ENCODE measurements around the gene TM9SF4. TPM values are rescaled to one million over a fixed set of nuclear protein-coding genes. Genes with fewer than 3 reads are reported as not detected.

TM9SF4 gene
- total RNA-seq, 1 donor, result 41.1 TPM

DNA sequence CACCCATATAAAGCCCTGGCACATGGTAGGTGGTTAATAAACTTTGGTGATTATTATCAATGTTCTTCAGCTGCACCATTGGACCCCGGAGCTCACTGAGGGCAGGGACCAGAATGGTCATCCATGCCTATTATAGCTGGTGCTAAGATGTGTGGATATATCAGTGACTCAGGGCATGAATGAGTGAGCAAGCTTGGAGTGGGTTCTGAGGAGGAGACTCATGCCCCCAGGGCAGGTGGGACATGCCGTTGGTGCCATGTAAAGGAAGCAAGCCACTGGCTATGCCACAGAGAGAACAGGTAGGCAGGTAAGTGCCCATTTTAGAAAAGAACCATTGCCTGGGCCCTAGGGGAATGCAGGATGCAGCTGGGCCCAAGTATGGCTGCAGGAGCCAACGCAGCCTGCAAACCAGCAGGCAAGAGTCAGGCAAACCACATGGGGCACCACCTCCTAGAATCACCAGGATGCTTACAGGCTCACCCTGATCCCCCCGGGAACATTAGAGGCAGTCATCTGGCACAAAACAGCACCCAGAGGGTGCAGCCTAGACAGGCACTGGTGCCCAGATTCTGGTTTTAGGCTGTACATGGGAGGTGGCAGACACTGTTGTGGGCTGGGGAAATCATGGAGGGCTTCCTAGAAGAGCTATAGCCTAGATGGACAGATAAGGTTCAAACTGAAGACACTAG lies 74.6 kb downstream of the TM9SF4 start:
- no peak overlapping the region for H3K4me3 ChIP-seq (ENCODE audit: low read depth, low read length)
- no peak for DNase-seq (ENCODE audit: low read depth)
- TF ChIP-seq, protein P1, sequence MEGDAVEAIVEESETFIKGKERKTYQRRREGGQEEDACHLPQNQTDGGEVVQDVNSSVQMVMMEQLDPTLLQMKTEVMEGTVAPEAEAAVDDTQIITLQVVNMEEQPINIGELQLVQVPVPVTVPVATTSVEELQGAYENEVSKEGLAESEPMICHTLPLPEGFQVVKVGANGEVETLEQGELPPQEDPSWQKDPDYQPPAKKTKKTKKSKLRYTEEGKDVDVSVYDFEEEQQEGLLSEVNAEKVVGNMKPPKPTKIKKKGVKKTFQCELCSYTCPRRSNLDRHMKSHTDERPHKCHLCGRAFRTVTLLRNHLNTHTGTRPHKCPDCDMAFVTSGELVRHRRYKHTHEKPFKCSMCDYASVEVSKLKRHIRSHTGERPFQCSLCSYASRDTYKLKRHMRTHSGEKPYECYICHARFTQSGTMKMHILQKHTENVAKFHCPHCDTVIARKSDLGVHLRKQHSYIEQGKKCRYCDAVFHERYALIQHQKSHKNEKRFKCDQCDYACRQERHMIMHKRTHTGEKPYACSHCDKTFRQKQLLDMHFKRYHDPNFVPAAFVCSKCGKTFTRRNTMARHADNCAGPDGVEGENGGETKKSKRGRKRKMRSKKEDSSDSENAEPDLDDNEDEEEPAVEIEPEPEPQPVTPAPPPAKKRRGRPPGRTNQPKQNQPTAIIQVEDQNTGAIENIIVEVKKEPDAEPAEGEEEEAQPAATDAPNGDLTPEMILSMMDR (IDR thresholded peaks at IDR 0.05; ENCODE audit: insufficient read depth, low read length), result no peak

DNA sequence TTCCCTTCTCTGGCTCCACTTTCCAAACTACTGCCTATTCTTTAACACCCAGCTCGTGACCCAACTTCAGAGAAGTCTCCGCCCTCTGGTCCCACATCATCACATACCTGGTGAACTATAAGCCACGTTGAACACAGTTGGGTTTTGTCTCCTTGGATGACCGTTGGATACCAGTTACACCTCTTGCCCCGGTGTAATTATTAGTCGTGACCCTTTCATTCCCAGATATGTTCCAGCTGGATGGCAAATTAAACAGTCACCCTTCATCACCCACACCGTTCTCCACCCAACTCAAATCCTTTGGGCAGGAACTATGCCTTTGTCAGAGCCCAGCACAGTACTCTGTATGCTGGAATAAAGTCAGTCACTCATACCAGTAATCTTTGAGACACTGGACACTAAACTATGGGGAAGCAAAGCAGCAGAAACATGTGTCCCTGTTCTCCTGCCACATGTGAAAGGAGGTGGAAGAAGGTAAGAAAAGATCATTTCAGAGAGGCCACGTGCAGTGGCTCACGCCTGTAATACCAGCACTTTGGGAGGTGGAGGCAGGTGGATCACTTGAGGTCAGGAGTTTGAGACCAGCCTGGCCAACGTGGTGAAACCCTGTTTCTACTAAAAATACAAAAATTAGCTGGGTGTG lies 75.6 kb downstream of the TM9SF4 start:
- TF ChIP-seq, protein P1 (IDR thresholded peaks at IDR 0.05; ENCODE audit: insufficient read depth, low read length), result no peak
- DNase-seq (ENCODE audit: low read depth), result no peak
- H3K4me3 ChIP-seq (ENCODE audit: low read depth, low read length), result no peak overlapping the region

DNA sequence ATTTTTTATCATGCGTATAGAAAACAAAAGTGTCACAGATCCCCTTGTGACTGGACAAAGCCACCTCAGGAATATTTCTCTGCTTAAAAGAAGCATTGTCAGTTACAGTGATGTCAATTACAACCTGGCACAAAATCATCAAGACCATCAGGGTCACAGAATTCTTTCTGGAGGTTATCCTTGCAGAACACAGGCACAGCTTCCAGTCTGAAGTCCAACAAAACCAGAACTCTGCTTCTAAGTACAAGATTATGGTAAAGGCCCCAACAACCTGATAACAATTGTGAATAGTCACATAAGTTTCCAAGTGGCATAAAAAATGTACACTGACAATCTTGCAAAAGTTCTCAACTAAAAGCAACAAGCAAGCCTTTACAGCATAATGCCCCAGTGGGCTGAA lies 77.0 kb downstream of the TM9SF4 start:
- TF ChIP-seq, protein P1 (IDR thresholded peaks at IDR 0.05; ENCODE audit: insufficient read depth, low read length), result no peak
- no peak for DNase-seq (ENCODE audit: low read depth)

DNA sequence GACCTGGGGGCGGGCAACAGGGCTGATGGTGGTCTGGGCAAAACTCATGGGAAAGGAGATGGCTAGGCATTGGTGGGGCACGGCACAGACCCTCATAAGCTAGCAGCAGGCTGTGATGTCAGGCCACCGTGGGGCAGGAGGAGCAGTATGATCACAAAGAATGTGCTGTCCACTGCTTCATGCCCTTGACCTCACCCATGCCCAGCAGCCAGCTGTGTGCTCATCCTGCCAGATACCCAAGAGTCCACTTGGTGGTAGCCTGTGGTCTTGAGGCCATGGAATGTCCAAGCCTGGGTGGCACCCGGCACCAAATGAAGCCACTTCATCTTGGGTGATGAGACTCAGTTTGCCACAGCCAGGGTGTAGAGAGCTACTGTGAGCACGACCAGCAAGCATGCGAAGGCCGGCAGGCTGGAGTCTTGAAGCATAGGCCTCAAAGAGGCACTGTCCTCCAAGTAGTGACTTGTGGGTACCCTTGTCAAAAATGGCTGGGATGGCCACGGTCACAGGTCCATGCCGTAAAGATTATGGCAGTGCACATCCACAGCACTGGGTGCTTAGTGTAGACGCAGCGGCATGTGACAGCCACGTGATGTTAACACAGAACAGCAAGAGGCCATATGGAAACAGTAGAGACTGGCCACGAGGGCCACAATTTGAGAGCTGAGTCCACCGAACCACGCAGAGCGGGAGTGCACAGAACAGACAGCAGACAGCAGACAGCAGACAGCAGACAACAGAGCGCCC lies 79.0 kb downstream of the TM9SF4 start:
- no peak for DNase-seq (ENCODE audit: low read depth)
- no peak overlapping the region for H3K4me3 ChIP-seq (ENCODE audit: low read depth, low read length)
- TF ChIP-seq, protein P1 (IDR thresholded peaks at IDR 0.05; ENCODE audit: insufficient read depth, low read length), result no peak

More for the DNA sequence above, 77.0 kb downstream of the TM9SF4 start:
- no peak overlapping the region for H3K4me3 ChIP-seq (ENCODE audit: low read depth, low read length)

DNA sequence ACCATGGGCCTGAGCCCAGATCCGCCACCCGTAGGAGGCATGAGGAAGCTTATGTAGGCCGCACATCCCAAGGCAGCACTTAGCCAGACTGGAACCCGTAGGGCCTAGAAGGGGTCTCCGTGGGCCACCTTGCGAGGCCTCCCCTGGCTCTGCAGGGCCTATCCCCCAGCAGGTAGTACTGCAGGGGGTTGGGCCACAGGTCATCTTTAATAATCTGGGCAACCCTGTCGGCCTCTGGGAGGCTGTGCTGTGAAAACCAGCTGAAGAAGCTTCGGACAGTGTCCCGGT lies 79.6 kb downstream of the TM9SF4 start:
- no peak for DNase-seq (ENCODE audit: low read depth)
- H3K4me3 ChIP-seq (ENCODE audit: low read depth, low read length), result no peak overlapping the region
- TF ChIP-seq, protein P1 (IDR thresholded peaks at IDR 0.05; ENCODE audit: insufficient read depth, low read length), result no peak

DNA sequence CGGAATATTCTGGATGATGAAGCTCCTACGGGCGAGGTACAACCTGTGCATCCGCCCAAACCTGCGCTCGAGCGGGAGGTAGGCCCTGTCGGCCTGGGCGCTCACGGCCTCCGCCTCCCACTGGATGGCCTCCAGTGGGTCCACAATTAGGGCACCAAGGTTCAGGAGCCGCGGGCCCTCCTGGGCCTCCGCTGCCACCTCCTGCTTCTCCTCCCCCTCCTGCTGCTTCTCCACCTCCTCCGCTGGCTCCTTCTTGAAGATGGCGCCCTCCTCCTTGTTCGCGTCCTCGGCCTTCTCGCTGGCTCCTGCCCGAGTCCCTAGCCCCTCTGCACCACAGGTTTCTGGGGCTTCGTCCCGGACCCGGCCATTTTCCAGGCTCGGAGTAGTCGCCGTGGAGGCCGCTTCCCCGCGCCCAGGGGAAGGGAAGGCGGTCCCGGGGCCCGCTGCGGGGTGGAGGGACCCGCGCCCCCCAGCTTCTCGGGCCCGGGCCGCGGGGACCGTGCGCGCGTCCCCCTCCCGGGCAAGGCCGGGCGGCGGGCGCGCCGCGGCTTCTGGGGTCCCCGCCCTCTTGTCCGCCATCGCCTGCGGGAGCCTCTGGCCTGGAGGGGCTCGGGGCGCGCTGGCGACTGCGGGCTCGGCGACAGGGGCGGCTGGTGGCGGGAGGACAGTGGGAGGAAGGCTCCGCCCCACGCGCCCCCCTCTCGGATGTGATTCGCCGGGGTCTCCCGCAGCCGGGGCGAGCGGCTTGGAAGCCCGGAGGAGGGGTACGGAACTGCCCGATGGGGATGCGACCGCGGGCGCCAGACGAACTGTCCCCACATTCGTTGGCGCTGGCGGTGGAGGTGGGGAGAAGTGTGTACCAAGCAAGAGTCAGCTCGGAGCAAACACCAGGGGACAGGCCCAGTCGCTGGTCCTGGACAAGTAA lies 80.4 kb downstream of the TM9SF4 start:
- TF ChIP-seq, protein P1 (IDR thresholded peaks at IDR 0.05; ENCODE audit: insufficient read depth, low read length), result no peak
- DNase-seq (ENCODE audit: low read depth), result peak; percentile 29
- peak overlapping the region; percentile 61 for H3K4me3 ChIP-seq (ENCODE audit: low read depth, low read length)

Data from fibroblast of the aortic adventitia (primary cell).